Mucosa of descending colon (tissue), 3 donors: ENCODE measurements around the gene EIF2B2. TPM values are rescaled to one million over a fixed set of nuclear protein-coding genes. Genes with fewer than 3 reads are reported as not detected.

ENCODE experiments used
- ATAC-seq: fragments of 200-7000 bp; cut with Tn5 transposase; one replicate; pipeline ENCODE4 v1.9.1; 2020; ENCODE audit warnings: mild to moderate bottlenecking, moderate library complexity
- DNase-seq, 3 donors: peaks; one replicate each; pipeline ENCODE4 v3.0.0-alpha.2; 2020
- H3K36me3 ChIP-seq: fragments of 200-600 bp; one replicate; pipeline ENCODE4 v1.8.0; 2021; ENCODE audit warnings: low read depth, mild to moderate bottlenecking
- H3K4me1 ChIP-seq: fragments of 200-600 bp; one replicate; pipeline ENCODE4 v1.8.0; 2021; ENCODE audit warnings: low read depth, mild to moderate bottlenecking
- H3K4me3 ChIP-seq: fragments of 200-600 bp; one replicate; pipeline ENCODE4 v1.8.0; 2021; ENCODE audit warnings: mild to moderate bottlenecking
- H3K9me3 ChIP-seq: fragments of 200-600 bp; one replicate; pipeline ENCODE4 v1.8.0; 2021; ENCODE audit warnings: mild to moderate bottlenecking
- CTCF ChIP-seq: fragments of 200-600 bp; IDR thresholded peaks from one replicate; pipeline ENCODE4 v1.8.0; 2022; ENCODE audit warnings: antibody characterized with exemption, mild to moderate bottlenecking
- intact Hi-C, 2 donors: fragments of 100-400 bp; cut with DNase I in 1 of 2; cut with micrococcal nuclease in 1 of 2; formaldehyde crosslinking; loops; one replicate each; pipeline versions ENCODE4 v1.11.0 to v1.11.1; 2022; cut with DNase I, micrococcal nuclease
- total RNA-seq, 3 donors: library from RNA; stranded (reverse); fragmentation: NEBNext Ultra II Directional in 2 of 3; extraction: Animal tissue kit (Norgen Biotek cat#: 25700) in 2 of 3; gene quantifications; one replicate each; pipeline versions ENCODE4 v1.2.1 to v1.2.4, GENCODE V29; 2021 to 2023
- donor health status: DM: no; HTN: no; CAD: no; lungs with moderate emphysema.
- donor health status: DM: no; HTN: no; CAD: no.
- donor health status: DM: no; HTN: yes; CAD: no.

The EIF2B2 gene
- total RNA-seq, 3 donors from 2014 or later, result 40.6 to 50.9 (median 46.3) TPM

GRCh38 chr14:74974364-74975058, 28.2 kb upstream of the EIF2B2 start:
- ATAC-seq, result no peak
- no peak for DNase-seq
- Histone ChIP-seq H3K4me1 (no peaks in the 10 kb centered on the region), H3K36me3 (no peaks in the 10 kb centered on the region), H3K4me3 (no peak overlapping the region), H3K9me3 (no peaks in the 10 kb centered on the region)
- intact Hi-C loops, result no loop called here
- no peak for TF ChIP-seq CTCF

GRCh38 chr14:74975059-74975810, 27.5 kb upstream of the EIF2B2 start:
- Histone ChIP-seq H3K9me3 (no peaks in the 10 kb centered on the region), H3K4me3 (no peak overlapping the region), H3K36me3 (no peaks in the 10 kb centered on the region), H3K4me1 (no peaks in the 10 kb centered on the region)
- peak; percentile 18 for ATAC-seq
- intact Hi-C loops, result no loop called here
- no peak for TF ChIP-seq CTCF
- DNase-seq, result peak; percentile 66 to 78 (median 70)

GRCh38 chr14:74976264-74977113, 26.2 kb upstream of the EIF2B2 start:
- H3K9me3 ChIP-seq, result no peaks in the 10 kb centered on the region
- H3K4me3 ChIP-seq, result no peak overlapping the region
- no peaks in the 10 kb centered on the region for H3K4me1 ChIP-seq
- ATAC-seq (no peak), DNase-seq (no peak)
- no peaks in the 10 kb centered on the region for H3K36me3 ChIP-seq
- no peak for TF ChIP-seq CTCF
- intact Hi-C loops, result no loop called here

GRCh38 chr14:74977164-74977900, 25.4 kb upstream of the EIF2B2 start:
- intact Hi-C loops, result no loop called here
- no peak for TF ChIP-seq CTCF
- ATAC-seq, result no peak
- Histone ChIP-seq H3K4me3 (no peak overlapping the region), H3K36me3 (no peaks in the 10 kb centered on the region), H3K4me1 (no peaks in the 10 kb centered on the region), H3K9me3 (no peaks in the 10 kb centered on the region)
- no peak for DNase-seq

GRCh38 chr14:74977901-74978385, 24.8 kb upstream of the EIF2B2 start:
- intact Hi-C loops, result no loop called here
- TF ChIP-seq CTCF, result no peak
- ATAC-seq (no peak), DNase-seq (no peak)
- H3K4me1 ChIP-seq, result no peaks in the 10 kb centered on the region
- H3K4me3 ChIP-seq, result no peak overlapping the region
- H3K36me3 ChIP-seq, result no peaks in the 10 kb centered on the region
- no peaks in the 10 kb centered on the region for H3K9me3 ChIP-seq
